ENCODE results near the gene LRRC4C.
A peak's percentile ranks its signal among the peaks of the same experiment; 100 is the strongest.

LRRC4C gene

GRCh38 chr11:40328890-40329614, 1130.4 kb downstream of the LRRC4C start:
- peak; percentile 71 for DNase-seq

- DNase-seq = no peak
Observed at GRCh38 chr11:40323241-40323640, 1136.2 kb downstream of the LRRC4C start.

GRCh38 chr11:40321537-40321936, 1137.9 kb downstream of the LRRC4C start:
- no peak for DNase-seq

GRCh38 chr11:40316171-40316570, 1143.3 kb downstream of the LRRC4C start:
- no peak for DNase-seq

- no peak for DNase-seq
Observed at GRCh38 chr11:40315122-40315521, 1144.3 kb downstream of the LRRC4C start.

- DNase-seq = no peak
Observed at GRCh38 chr11:40314327-40314726, 1145.1 kb downstream of the LRRC4C start.

GRCh38 chr11:40306938-40307548, 1152.4 kb downstream of the LRRC4C start:
- DNase-seq = no peak

GRCh38 chr11:40302669-40303068, 1156.8 kb downstream of the LRRC4C start:
- DNase-seq = no peak

GRCh38 chr11:40295466-40295865, 1164.0 kb downstream of the LRRC4C start:
- DNase-seq = no peak

GRCh38 chr11:40294741-40295140, 1164.7 kb downstream of the LRRC4C start:
- no peak for DNase-seq

- DNase-seq = no peak
Observed at GRCh38 chr11:40294349-40294735, 1165.1 kb downstream of the LRRC4C start.

- DNase-seq = peak; percentile 87
Observed at GRCh38 chr11:40293655-40294348, 1165.7 kb downstream of the LRRC4C start.

GRCh38 chr11:40292721-40293508, 1166.5 kb downstream of the LRRC4C start:
- DNase-seq = peak; percentile 53

- no peak for DNase-seq
Observed at GRCh38 chr11:40291741-40292140, 1167.7 kb downstream of the LRRC4C start.

GRCh38 chr11:40291329-40291728, 1168.1 kb downstream of the LRRC4C start:
- peak; percentile 37 for DNase-seq

- no peak for DNase-seq
Observed at GRCh38 chr11:40290171-40290631, 1169.3 kb downstream of the LRRC4C start.

GRCh38 chr11:40289370-40289769, 1170.1 kb downstream of the LRRC4C start:
- no peak for DNase-seq

- DNase-seq = no peak
Observed at GRCh38 chr11:40287916-40288803, 1171.3 kb downstream of the LRRC4C start.

- DNase-seq = no peak
Observed at GRCh38 chr11:40286137-40286536, 1173.3 kb downstream of the LRRC4C start.

- no peak for DNase-seq
Observed at GRCh38 chr11:40285558-40285957, 1173.9 kb downstream of the LRRC4C start.

GRCh38 chr11:40281052-40281580, 1178.3 kb downstream of the LRRC4C start:
- DNase-seq = no peak
